Hematopoietic multipotent progenitor cell treated with erythropoietin and hydrocortisone succinate and interleukin-3 and kit ligand, for 4 days (in vitro differentiated cells): ENCODE measurements around the gene CCN2.

ENCODE experiments used
- DNase-seq: peaks from one replicate; pipeline ENCODE4 v3.0.0-alpha.2; 2015

CCN2 gene

DNA sequence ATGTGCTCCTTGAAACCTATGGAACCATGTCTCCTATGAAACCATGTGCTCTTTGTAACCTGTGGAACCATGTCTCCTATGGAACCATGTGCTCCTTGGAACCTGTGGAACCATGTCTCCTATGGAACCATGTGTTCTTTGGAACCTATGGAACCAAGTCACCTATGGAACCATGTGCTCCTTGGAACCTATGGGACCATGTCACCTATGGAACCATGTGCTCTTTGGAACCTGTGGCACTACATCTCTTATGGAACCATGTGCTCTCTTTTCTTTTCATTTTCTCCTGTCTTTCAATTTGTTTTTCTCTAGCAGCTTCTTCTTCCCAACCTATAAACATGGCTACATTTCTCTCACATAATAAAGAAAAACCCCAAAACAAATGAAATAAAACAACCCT lies 11.9 kb upstream of the CCN2 start:
- DNase-seq, result no peak

DNA sequence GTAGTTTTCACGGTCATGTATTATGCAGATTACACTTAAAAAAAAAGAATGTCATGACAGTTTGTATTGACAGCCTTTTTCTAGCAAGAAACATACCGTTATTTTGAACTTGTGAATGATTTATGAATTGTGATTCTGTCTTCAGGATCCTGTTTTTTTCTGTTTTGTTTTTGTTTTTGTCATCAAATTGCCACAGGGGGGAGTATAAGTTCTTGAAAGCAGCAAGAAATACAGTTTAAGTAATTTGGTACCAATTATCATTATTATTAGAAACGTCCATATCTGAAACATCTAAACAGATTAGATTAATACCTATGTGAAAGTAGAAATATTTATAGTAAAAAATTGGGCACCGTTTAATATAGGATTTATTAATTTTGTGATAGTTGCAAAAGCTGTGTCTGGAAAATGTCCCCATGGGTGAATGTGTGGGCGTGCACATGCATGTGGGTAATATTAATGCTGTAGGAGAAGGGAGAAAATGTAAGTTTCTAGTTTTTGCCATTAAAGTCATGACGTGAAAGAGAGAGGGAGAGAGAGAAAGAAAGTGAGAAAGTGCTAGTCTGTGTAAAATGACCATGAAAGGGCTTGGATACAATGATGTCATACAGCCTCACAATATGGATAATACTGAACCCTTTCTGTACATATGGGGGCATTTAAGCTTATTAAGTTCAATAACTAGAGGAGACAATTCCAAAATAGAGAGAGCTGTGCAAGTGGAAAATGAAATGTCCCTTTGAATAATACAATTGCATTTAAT lies 9.4 kb upstream of the CCN2 start:
- peak; percentile 7 for DNase-seq

- no peak for DNase-seq
Observed at GRCh38 chr6:131958542-131959470, 7.6 kb upstream of the CCN2 start.

DNA sequence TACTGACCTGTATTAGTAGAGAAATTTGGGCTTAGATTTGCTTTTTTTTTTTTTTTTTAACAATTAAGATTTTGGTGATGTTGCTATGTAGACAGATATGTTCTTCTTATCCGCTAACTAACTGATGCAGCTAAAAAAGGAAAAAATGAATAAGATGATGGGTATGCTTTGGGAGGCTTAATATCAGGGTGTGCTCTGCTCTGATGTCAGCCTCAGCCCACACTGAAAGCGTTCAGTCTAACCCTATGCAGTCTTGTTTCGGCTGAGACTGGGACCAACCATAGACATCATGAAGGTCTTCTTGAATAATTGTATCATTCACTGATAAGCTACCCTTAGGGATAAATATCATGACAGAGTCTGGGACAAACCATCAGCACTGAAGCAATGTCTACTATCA lies 6.9 kb upstream of the CCN2 start:
- no peak for DNase-seq

- DNase-seq, result no peak
Observed at GRCh38 chr6:131955876-131956275, 4.7 kb upstream of the CCN2 start.

- no peak for DNase-seq
Observed at GRCh38 chr6:131955192-131955591, 4.0 kb upstream of the CCN2 start.

GRCh38 chr6:131954775-131955107 lies 3.6 kb upstream of the CCN2 start:
- DNase-seq, result no peak

- no peak for DNase-seq
Observed at GRCh38 chr6:131954059-131954774, 3.0 kb upstream of the CCN2 start.

DNA sequence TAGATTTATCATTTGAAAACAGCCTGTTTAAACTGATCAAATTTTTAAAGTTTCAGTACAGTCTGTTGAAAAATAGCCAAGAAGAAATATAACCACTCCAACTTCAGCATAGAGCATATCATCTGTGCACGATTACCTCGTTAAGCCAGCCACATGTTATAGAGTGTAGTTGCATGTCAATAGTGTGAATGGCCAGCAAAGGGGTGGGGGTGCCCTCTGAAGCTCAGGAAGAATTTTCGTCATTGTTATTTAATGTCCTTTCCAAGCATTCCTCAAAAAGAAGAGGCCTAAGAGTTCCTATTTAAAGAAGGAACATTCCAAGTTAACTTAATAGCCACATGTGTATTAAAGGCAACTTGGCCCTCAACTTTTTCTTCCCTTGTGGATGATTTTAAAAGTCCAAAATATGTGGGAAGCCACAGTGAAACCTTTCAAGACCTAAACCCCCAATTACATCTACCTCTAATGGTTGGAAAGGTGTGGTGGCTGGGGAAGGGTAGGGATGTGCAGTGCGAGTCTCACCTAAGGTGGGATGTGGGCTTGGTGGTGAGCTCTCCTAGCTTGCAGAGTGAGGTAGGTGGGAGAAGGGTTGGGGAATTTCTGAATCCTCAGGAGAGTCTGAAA lies 1.8 kb upstream of the CCN2 start:
- DNase-seq, result no peak

- DNase-seq, result no peak
Observed at GRCh38 chr6:131951576-131952230, 531 bp upstream of the CCN2 start.

DNA sequence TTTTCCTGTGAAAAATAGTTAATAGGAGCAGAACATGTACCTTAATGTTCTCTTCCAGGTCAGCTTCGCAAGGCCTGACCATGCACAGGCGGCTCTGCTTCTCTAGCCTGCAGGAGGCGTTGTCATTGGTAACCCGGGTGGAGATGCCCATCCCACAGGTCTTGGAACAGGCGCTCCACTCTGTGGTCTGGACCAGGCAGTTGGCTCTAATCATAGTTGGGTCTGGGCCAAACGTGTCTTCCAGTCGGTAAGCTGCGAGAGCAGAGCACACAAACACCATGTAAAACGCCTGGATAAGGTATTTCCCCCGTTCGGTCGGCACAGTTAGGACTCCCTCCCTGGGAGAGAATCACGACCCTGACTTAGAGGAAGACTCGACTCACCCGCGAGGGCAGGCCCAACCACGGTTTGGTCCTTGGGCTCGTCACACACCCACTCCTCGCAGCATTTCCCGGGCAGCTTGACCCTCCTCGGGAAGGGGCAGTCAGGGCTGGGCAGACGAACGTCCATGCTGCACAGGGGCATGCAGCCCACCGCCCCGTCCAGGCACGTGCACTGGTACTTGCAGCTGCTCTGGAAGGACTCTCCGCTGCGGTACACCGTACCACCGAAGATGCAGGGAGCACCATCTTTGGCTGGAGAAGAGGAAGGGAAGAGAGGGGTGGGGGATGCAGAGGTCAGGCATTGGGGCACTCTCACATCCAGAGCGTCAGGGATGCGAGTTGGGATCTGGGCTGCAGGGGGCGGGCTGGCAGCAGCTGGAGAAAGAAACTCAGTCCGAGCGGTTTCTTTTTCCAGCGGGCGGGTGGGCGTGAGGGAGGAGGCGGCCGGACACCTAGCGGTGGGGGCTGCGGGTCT lies 1.0 kb downstream of the CCN2 start:
- peak; percentile 62 for DNase-seq

GRCh38 chr6:131949620-131949908 lies 1.6 kb downstream of the CCN2 start:
- DNase-seq, result no peak

- DNase-seq, result no peak
Observed at GRCh38 chr6:131948692-131949619, 2.2 kb downstream of the CCN2 start.

GRCh38 chr6:131947986-131948661 lies 3.0 kb downstream of the CCN2 start:
- DNase-seq, result no peak

DNA sequence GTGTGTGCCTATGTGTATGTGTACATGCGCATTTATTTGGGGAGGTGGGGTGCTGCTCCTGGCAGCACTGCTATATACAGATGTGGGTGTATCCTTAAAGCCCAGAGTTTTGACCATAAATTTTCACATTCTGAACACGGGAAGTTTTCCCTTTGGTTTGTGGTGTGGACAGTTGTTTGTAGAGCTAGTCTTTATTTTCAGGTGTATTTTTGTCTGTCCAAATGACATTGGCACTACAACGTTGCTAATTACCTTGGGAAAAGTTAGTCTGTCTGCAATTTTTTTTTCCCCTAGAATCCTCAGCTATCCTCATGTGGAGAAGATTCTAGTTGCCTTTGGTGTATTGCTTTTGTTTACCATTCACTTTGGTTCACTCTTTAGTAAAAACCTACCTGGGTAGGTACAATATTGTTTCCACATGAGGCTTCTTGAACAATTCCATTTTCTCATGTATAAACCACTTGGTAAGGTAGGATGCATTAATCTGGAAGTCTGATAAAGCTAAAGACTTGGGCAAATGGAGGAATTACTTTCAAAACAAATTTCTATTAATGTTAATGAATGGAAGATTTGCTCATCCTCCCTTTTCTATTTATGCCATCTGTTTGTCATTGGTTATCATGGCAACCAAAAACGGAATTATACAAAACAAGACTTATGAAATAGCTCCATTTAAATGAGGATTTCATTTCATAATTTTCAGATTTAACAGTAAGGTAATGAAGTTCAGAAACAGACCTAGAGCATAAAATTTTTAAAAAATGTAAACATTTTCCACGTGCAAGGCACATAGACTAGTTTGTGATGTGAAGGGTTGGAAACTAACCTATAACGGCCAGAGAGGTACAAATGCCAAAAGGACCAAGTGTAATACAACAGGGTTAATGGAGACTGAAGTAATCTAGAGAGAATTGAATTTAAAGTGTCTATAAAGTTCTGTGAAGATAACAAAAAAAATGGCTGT lies 3.9 kb downstream of the CCN2 start:
- no peak for DNase-seq

- DNase-seq, result no peak
Observed at GRCh38 chr6:131946404-131946991, 4.7 kb downstream of the CCN2 start.

- no peak for DNase-seq
Observed at GRCh38 chr6:131945971-131946370, 5.2 kb downstream of the CCN2 start.
